DND-41 (cell line): Measurements from ENCODE around the gene SNORC.

Source experiments
- CTCF ChIP-seq: IDR thresholded peaks from 2 replicates; pipeline ENCODE4 v1.5.1; 2012; ENCODE audit warnings: borderline replicate concordance, low read length, moderate library complexity, mild to moderate bottlenecking; ENCODE audit not compliant: poor library complexity, severe bottlenecking; ENCODE audit errors: extremely low read depth
- EZH2 ChIP-seq: IDR thresholded peaks from 3 replicates; pipeline ENCODE4 v1.6.1; 2012; ENCODE audit warnings: borderline replicate concordance, low read depth, mild to moderate bottlenecking, moderate library complexity, low read length, inconsistent platforms; ENCODE audit not compliant: severe bottlenecking

GRCh38 chr2:232859385-232859916 lies 10.6 kb upstream of the SNORC start:
- TF ChIP-seq CTCF (no peak), EZH2 (no peak)
